Nephron progenitor cell (in vitro differentiated cells): ENCODE data around the gene KDM2B.
A peak's percentile ranks its signal among the peaks of the same experiment; 100 is the strongest.

ENCODE experiments used
- DNase-seq: peaks from one replicate; pipeline ENCODE4 v3.0.0; 2021
- H3K27ac Mint-ChIP-seq: 2 replicates; pipeline ENCODE4 v1.8.0; 2021; ENCODE audit warnings: mild to moderate bottlenecking, moderate library complexity, mixed read lengths
- H3K27me3 Mint-ChIP-seq: 2 replicates; pipeline ENCODE4 v1.8.0; 2021; ENCODE audit warnings: mild to moderate bottlenecking, low read depth, mixed read lengths; ENCODE audit not compliant: poor library complexity
- H3K36me3 Mint-ChIP-seq: 2 replicates; pipeline ENCODE4 v1.8.0; 2021; ENCODE audit warnings: low read depth, mixed read lengths
- H3K4me1 Mint-ChIP-seq: 2 replicates; pipeline ENCODE4 v1.8.0; 2021; ENCODE audit warnings: mixed read lengths
- H3K4me3 Mint-ChIP-seq: 2 replicates; pipeline ENCODE4 v1.8.0; 2021; ENCODE audit warnings: mild to moderate bottlenecking, moderate library complexity, mixed read lengths
- H3K9me3 Mint-ChIP-seq: 2 replicates; pipeline ENCODE4 v1.8.0; 2021; ENCODE audit warnings: mild to moderate bottlenecking, moderate library complexity, mixed read lengths
- TF ChIP-seq, protein P1 (sequence below): fragments of 200-600 bp; sonication (generic); IDR thresholded peaks from 2 replicates; pipeline ENCODE4 v1.5.0; 2021; ENCODE audit warnings: antibody characterized with exemption

KDM2B gene

DNA sequence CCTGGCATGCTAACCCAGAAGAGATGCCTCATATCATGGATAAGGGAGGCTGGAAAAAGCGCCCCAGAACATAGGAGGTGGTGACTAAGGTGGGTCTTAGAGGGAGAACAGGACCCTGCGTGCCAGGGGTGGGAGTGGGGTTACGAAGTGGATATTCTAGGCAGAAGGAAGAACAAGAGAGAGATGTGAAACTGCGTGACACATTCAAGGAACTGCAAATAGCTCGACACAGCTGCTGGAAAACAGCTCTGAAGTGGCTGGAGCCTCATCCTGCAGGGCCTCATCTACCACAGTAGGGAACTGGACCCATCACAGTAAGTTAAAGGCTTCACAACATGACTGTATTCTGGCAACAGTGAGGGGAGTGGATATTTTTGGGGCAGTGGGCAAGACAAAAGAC, 119.8 kb downstream of the KDM2B start:
- Mint-ChIP-seq H3K27me3 (no peaks in the 10 kb centered on the region), H3K36me3 (peaks cover 68% of the 10 kb centered on the region), H3K4me1 (peaks cover 59% of the 10 kb centered on the region), H3K4me3 (no peak overlapping the region), H3K27ac (peak overlapping the region; percentile 45), H3K9me3 (peaks cover 19% of the 10 kb centered on the region)
- DNase-seq, result no peak
- TF ChIP-seq, protein P1, sequence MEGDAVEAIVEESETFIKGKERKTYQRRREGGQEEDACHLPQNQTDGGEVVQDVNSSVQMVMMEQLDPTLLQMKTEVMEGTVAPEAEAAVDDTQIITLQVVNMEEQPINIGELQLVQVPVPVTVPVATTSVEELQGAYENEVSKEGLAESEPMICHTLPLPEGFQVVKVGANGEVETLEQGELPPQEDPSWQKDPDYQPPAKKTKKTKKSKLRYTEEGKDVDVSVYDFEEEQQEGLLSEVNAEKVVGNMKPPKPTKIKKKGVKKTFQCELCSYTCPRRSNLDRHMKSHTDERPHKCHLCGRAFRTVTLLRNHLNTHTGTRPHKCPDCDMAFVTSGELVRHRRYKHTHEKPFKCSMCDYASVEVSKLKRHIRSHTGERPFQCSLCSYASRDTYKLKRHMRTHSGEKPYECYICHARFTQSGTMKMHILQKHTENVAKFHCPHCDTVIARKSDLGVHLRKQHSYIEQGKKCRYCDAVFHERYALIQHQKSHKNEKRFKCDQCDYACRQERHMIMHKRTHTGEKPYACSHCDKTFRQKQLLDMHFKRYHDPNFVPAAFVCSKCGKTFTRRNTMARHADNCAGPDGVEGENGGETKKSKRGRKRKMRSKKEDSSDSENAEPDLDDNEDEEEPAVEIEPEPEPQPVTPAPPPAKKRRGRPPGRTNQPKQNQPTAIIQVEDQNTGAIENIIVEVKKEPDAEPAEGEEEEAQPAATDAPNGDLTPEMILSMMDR, result no peak

- H3K4me1 Mint-ChIP-seq, result peaks cover 74% of the 10 kb centered on the region
- peaks cover 57% of the 10 kb centered on the region for H3K36me3 Mint-ChIP-seq
- TF ChIP-seq, protein P1, result no peak
- H3K9me3 Mint-ChIP-seq, result peaks cover 19% of the 10 kb centered on the region
- H3K27me3 Mint-ChIP-seq, result no peaks in the 10 kb centered on the region
- DNase-seq, result no peak
- H3K27ac Mint-ChIP-seq, result peak overlapping the region; percentile 94
- H3K4me3 Mint-ChIP-seq, result peak overlapping the region; percentile 44
Measured at GRCh38 chr12:121456551-121456950, 124.3 kb downstream of the KDM2B start.

- H3K36me3 Mint-ChIP-seq, result peaks cover 57% of the 10 kb centered on the region
- peaks cover 19% of the 10 kb centered on the region for H3K9me3 Mint-ChIP-seq
- no peak for DNase-seq
- peak overlapping the region; percentile 50 for H3K4me3 Mint-ChIP-seq
- H3K4me1 Mint-ChIP-seq, result peaks cover 74% of the 10 kb centered on the region
- TF ChIP-seq, protein P1, result no peak
- peak overlapping the region; percentile 95 for H3K27ac Mint-ChIP-seq
- peaks cover 3% of the 10 kb centered on the region for H3K27me3 Mint-ChIP-seq
Measured at GRCh38 chr12:121455766-121456420, 124.9 kb downstream of the KDM2B start.

DNA sequence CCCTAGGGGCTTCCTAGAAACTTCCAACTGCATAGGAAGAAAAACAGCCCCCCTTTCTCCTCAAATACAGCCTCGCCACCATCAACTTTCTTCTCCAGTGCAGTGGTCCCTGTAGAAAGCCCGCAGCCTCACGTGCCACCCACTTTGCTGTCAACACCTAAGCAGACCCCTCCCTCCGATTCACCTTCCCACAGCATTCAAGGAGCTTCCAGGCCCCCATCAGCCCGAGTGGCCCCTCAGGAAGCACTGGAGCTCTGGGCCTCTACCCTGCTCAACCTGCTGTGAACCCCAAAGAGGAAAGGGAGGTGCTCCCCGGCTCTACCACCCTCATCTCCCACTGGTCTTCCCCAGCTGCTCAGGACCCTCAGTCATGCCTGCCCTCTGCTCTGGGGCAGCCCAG, 125.9 kb downstream of the KDM2B start:
- no peak for DNase-seq
- H3K9me3 Mint-ChIP-seq, result peaks cover 10% of the 10 kb centered on the region
- TF ChIP-seq, protein P1, result no peak
- peak overlapping the region; percentile 81 for H3K27ac Mint-ChIP-seq
- peaks cover 73% of the 10 kb centered on the region for H3K4me1 Mint-ChIP-seq
- H3K36me3 Mint-ChIP-seq, result peaks cover 57% of the 10 kb centered on the region
- H3K4me3 Mint-ChIP-seq, result peak overlapping the region; percentile 26
- H3K27me3 Mint-ChIP-seq, result peaks cover 4% of the 10 kb centered on the region

GRCh38 chr12:121453629-121454028, 127.2 kb downstream of the KDM2B start:
- peaks cover 4% of the 10 kb centered on the region for H3K27me3 Mint-ChIP-seq
- no peaks in the 10 kb centered on the region for H3K9me3 Mint-ChIP-seq
- DNase-seq, result no peak
- TF ChIP-seq, protein P1, result no peak
- H3K4me3 Mint-ChIP-seq, result peak overlapping the region; percentile 34
- peaks cover 58% of the 10 kb centered on the region for H3K36me3 Mint-ChIP-seq
- peak overlapping the region; percentile 82 for H3K27ac Mint-ChIP-seq
- peaks cover 75% of the 10 kb centered on the region for H3K4me1 Mint-ChIP-seq

GRCh38 chr12:121452985-121453360, 127.8 kb downstream of the KDM2B start:
- H3K27ac Mint-ChIP-seq, result peak overlapping the region; percentile 86
- TF ChIP-seq, protein P1, result no peak
- no peak for DNase-seq
- H3K36me3 Mint-ChIP-seq, result peaks cover 55% of the 10 kb centered on the region
- no peak overlapping the region for H3K4me3 Mint-ChIP-seq
- H3K9me3 Mint-ChIP-seq, result no peaks in the 10 kb centered on the region
- H3K27me3 Mint-ChIP-seq, result peaks cover 4% of the 10 kb centered on the region
- H3K4me1 Mint-ChIP-seq, result peaks cover 75% of the 10 kb centered on the region
